ENCODE results near the gene FRAS1.

- TF ChIP-seq, protein P1, sequence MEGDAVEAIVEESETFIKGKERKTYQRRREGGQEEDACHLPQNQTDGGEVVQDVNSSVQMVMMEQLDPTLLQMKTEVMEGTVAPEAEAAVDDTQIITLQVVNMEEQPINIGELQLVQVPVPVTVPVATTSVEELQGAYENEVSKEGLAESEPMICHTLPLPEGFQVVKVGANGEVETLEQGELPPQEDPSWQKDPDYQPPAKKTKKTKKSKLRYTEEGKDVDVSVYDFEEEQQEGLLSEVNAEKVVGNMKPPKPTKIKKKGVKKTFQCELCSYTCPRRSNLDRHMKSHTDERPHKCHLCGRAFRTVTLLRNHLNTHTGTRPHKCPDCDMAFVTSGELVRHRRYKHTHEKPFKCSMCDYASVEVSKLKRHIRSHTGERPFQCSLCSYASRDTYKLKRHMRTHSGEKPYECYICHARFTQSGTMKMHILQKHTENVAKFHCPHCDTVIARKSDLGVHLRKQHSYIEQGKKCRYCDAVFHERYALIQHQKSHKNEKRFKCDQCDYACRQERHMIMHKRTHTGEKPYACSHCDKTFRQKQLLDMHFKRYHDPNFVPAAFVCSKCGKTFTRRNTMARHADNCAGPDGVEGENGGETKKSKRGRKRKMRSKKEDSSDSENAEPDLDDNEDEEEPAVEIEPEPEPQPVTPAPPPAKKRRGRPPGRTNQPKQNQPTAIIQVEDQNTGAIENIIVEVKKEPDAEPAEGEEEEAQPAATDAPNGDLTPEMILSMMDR (IDR thresholded peaks at IDR 0.05): no peak
- TF ChIP-seq POLR2A (IDR thresholded peaks at IDR 0.05) (no peak), POLR2AphosphoS5 (IDR thresholded peaks at IDR 0.05; ENCODE audit: insufficient read depth in 1 of 2, low read depth in 1 of 2) (no peak)
These were observed 256.6 kb downstream of the FRAS1 start for GRCh38 chr4:78313754-78314120.

Data from vagina (tissue), 2 donors.